ENCODE results near the gene SRSF7. TPM values are rescaled to one million over a fixed set of nuclear protein-coding genes. Genes with fewer than 3 reads are reported as not detected.
"Not testable (repeated sequence)": the region's sequence is repeated elsewhere in the genome, so short reads cannot be mapped to it uniquely, and the experiment has no call there.

SRSF7 gene
- total RNA-seq, 1 donor from 2014 or later, result 67.6 TPM

DNA sequence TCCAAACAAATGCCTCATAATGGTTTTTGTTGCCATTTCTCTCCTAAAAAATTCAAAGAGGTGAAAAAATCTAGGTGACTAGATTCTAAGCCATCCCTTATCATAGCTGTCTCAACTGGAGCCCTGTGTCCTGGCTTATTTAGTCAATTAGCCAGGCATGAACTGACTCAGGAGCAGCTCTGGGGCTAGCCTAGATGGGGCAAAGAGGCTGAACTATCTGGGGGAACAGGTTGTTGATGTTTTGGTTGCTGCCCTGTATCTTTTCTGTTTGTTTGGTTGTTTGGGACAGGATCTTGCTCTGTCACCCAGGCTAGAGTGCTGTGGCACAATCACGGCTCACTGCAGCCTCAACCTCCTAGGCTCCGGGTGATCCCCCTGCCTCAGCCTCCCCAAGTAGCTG, 41.6 kb upstream of the SRSF7 start:
- no peaks in the 10 kb centered on the region for H3K36me3 ChIP-seq (ENCODE audit: control insufficient read depth, insufficient read depth, low read length)
- no peak overlapping the region for H3K4me3 ChIP-seq (ENCODE audit: low read depth, low read length)
- TF ChIP-seq, protein P1, sequence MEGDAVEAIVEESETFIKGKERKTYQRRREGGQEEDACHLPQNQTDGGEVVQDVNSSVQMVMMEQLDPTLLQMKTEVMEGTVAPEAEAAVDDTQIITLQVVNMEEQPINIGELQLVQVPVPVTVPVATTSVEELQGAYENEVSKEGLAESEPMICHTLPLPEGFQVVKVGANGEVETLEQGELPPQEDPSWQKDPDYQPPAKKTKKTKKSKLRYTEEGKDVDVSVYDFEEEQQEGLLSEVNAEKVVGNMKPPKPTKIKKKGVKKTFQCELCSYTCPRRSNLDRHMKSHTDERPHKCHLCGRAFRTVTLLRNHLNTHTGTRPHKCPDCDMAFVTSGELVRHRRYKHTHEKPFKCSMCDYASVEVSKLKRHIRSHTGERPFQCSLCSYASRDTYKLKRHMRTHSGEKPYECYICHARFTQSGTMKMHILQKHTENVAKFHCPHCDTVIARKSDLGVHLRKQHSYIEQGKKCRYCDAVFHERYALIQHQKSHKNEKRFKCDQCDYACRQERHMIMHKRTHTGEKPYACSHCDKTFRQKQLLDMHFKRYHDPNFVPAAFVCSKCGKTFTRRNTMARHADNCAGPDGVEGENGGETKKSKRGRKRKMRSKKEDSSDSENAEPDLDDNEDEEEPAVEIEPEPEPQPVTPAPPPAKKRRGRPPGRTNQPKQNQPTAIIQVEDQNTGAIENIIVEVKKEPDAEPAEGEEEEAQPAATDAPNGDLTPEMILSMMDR (IDR thresholded peaks at IDR 0.05; ENCODE audit: insufficient read depth, low read length, poor library complexity, severe bottlenecking), result no peak
- DNase-seq (ENCODE audit: low read depth), result no peak
- H3K27me3 ChIP-seq (ENCODE audit: control insufficient read depth, insufficient read depth, low read length), result no peaks in the 10 kb centered on the region

- not testable (repeated sequence) for H3K4me3 ChIP-seq (ENCODE audit: low read depth, low read length); H3K36me3 ChIP-seq (ENCODE audit: control insufficient read depth, insufficient read depth, low read length); DNase-seq (ENCODE audit: low read depth); H3K27me3 ChIP-seq (ENCODE audit: control insufficient read depth, insufficient read depth, low read length)
Observed at GRCh38 chr2:38792321-38792720, 41.2 kb upstream of the SRSF7 start.

DNA sequence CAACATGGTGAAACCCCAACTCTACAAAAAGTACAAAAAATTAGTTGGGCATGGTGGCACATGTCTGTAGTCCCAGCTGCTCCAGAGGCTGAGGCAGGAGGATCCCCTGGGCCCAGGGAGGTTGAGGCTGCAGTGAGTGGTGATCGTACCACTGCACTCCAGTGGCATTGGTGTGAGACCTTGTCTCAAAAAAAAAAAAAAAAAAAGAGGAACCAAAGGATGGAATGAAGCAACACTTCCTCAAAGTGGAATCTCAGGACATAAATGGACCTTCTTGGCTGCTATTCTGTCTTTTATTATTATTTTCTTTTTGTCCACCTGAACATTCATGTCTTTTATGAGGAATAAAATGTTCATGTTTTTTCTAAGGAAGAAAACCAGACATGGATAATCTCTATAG, 40.6 kb upstream of the SRSF7 start:
- H3K36me3 ChIP-seq (ENCODE audit: control insufficient read depth, insufficient read depth, low read length), result no peaks in the 10 kb centered on the region
- DNase-seq (ENCODE audit: low read depth), result no peak
- TF ChIP-seq, protein P1 (IDR thresholded peaks at IDR 0.05; ENCODE audit: insufficient read depth, low read length, poor library complexity, severe bottlenecking), result no peak
- no peak overlapping the region for H3K4me3 ChIP-seq (ENCODE audit: low read depth, low read length)
- no peaks in the 10 kb centered on the region for H3K27me3 ChIP-seq (ENCODE audit: control insufficient read depth, insufficient read depth, low read length)

- Histone ChIP-seq H3K36me3 (ENCODE audit: control insufficient read depth, insufficient read depth, low read length) (no peaks in the 10 kb centered on the region), H3K27me3 (ENCODE audit: control insufficient read depth, insufficient read depth, low read length) (no peaks in the 10 kb centered on the region), H3K4me3 (ENCODE audit: low read depth, low read length) (no peak overlapping the region)
- TF ChIP-seq, protein P1 (IDR thresholded peaks at IDR 0.05; ENCODE audit: insufficient read depth, low read length, poor library complexity, severe bottlenecking), result no peak
- no peak for DNase-seq (ENCODE audit: low read depth)
Observed at GRCh38 chr2:38789691-38790090, 38.5 kb upstream of the SRSF7 start.

GRCh38 chr2:38788306-38788705, 37.1 kb upstream of the SRSF7 start:
- H3K36me3 ChIP-seq (ENCODE audit: control insufficient read depth, insufficient read depth, low read length), result no peaks in the 10 kb centered on the region
- no peaks in the 10 kb centered on the region for H3K27me3 ChIP-seq (ENCODE audit: control insufficient read depth, insufficient read depth, low read length)
- DNase-seq (ENCODE audit: low read depth), result no peak
- TF ChIP-seq, protein P1 (IDR thresholded peaks at IDR 0.05; ENCODE audit: insufficient read depth, low read length, poor library complexity, severe bottlenecking), result no peak
- H3K4me3 ChIP-seq (ENCODE audit: low read depth, low read length), result no peak overlapping the region

- Histone ChIP-seq H3K4me3 (ENCODE audit: low read depth, low read length) (no peak overlapping the region), H3K27me3 (ENCODE audit: control insufficient read depth, insufficient read depth, low read length) (no peaks in the 10 kb centered on the region), H3K36me3 (ENCODE audit: control insufficient read depth, insufficient read depth, low read length) (no peaks in the 10 kb centered on the region)
- DNase-seq (ENCODE audit: low read depth), result no peak
- TF ChIP-seq, protein P1 (IDR thresholded peaks at IDR 0.05; ENCODE audit: insufficient read depth, low read length, poor library complexity, severe bottlenecking), result no peak
Observed at GRCh38 chr2:38783586-38783985, 32.4 kb upstream of the SRSF7 start.

Data from kidney epithelial cell (primary cell).